Lung microvascular endothelial cell (primary cell): ENCODE data around the gene C2CD3. TPM values are rescaled to one million over a fixed set of nuclear protein-coding genes. Genes with fewer than 3 reads are reported as not detected.

Source experiments
- DNase-seq, 2 donors: peaks; one replicate each; pipeline versions ENCODE4 v3.0.0 to v3.0.0-alpha.2; 2010; ENCODE audit warnings: low read depth in 2 of 2
- total RNA-seq: library from RNA; depleted of rRNA; stranded (reverse); fragments of >200 nt; gene quantifications from 2 replicates; pipeline ENCODE4 v1.2.1, GENCODE V29; 2014

The C2CD3 gene
- total RNA-seq, 1 donor from 2014 or later: 10.7 TPM

DNA sequence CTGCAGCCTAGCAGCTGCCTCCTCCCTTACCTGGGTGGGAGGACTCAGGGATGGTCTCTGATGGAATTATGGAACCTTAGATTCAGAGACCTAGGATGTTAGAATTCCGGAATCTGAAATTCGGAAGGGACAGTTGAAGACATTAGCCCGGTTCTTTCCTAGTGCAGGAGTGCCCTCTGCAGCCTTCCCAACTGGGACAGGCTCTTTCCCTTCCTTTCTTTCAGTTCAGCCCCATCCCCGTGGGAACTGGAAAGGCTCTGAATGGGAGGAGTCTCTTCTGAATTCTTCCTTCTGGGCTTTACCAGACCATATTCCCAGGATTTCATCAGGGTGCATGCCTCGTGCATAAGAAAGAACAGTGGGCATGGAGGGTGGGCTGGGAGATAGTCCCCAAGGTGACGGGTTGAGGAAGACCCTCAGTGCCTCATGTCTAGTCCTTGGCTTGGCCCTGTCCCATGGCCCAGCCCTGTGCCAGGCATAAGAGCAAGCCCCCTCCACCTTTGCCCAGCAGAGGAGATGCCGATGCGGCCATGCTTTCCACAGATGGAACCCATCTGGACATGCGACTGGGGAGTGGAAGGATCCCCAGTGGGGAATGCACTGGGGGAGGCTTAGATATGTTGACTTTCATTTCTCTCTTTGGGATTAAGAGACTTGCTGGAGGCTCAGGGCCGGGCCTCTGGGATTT, 205.6 kb downstream of the C2CD3 start:
- DNase-seq: no peak

GRCh38 chr11:73963861-73964260, 206.9 kb downstream of the C2CD3 start:
- DNase-seq: no peak

Other genes with a start within 250 kb of the C2CD3 start
- gene DNAJB13, start 220.0 kb downstream of the C2CD3 start, total RNA-seq: not detected in 2 replicates
- 2.2 and 6.5 TPM in 2 replicates for gene UCP2, start 188.2 kb downstream of the C2CD3 start, total RNA-seq
- 0.22 and 0.40 TPM in 2 replicates for gene UCP3, start 161.9 kb downstream of the C2CD3 start, total RNA-seq
- 18.3 and 25.6 TPM in 2 replicates for gene PPME1, start 287 bp upstream of the C2CD3 start, total RNA-seq
- 36.3 and 52.3 TPM in 2 replicates for gene P4HA3, start 140.6 kb upstream of the C2CD3 start, total RNA-seq
- 31.4 and 40.1 TPM in 2 replicates for gene PGM2L1, start 227.4 kb upstream of the C2CD3 start, total RNA-seq